Body of pancreas (tissue), 4 donors: ENCODE results near the gene RTL1. TPM values are rescaled to one million over a fixed set of nuclear protein-coding genes. Genes with fewer than 3 reads are reported as not detected.

Source experiments
- ATAC-seq: fragments of 150-250 bp; one replicate; pipeline ENCODE4 v1.9.1; 2016
- DNase-seq, 4 donors: peaks; one replicate each; pipeline ENCODE4 v3.0.0-alpha.2; 2019
- H3K27ac ChIP-seq, 4 donors: fragments of 200-600 bp; sonication (generic); 1 replicate in 3 of 4; 2 replicates in 1 of 4; pipeline versions ENCODE4 v1.5.1 to v1.6.1; 2016 to 2019; ENCODE audit warnings: mild to moderate bottlenecking in 1 of 4, mixed read lengths in 1 of 4, moderate library complexity in 1 of 4
- H3K27me3 ChIP-seq, 2 donors: fragments of 200-600 bp; sonication (generic); one replicate each; pipeline ENCODE4 v1.6.0; 2016; ENCODE audit warnings: mild to moderate bottlenecking in 1 of 2
- H3K36me3 ChIP-seq, 2 donors: fragments of 200-600 bp; sonication (generic); replicated peaks in 1 of 2; 2 replicates each; pipeline ENCODE4 v1.5.1; 2016; ENCODE audit warnings: low read depth in 2 of 2; ENCODE audit not compliant: insufficient read depth in 1 of 2
- H3K4me1 ChIP-seq: fragments of 200-600 bp; sonication (generic); one replicate; pipeline ENCODE4 v1.6.0; 2016
- H3K4me3 ChIP-seq, 2 donors: fragments of 200-600 bp; sonication (generic); 1 replicate in 1 of 2; 2 replicates in 1 of 2; pipeline ENCODE4 v1.5.1; 2016 to 2019
- H3K9me3 ChIP-seq, 3 donors: fragments of 200-600 bp; sonication (generic); 1 replicate in 2 of 3; 2 replicates in 1 of 3; pipeline ENCODE4 v1.5.1; 2016
- CTCF ChIP-seq, 7 experiments: fragments of 450-650 bp in 4 of 7; fragments of 200-600 bp in 3 of 7; sonication (generic) in 3 of 7; IDR thresholded peaks; one replicate each; pipeline ENCODE4 v1.5.1; 2016 to 2019; ENCODE audit warnings: antibody characterized with exemption in 7 of 7
- POLR2A ChIP-seq, 3 donors: fragments of 450-650 bp; IDR thresholded peaks; one replicate each; pipeline ENCODE4 v1.6.1; 2016; ENCODE audit warnings: antibody characterized with exemption in 3 of 3, mild to moderate bottlenecking in 2 of 3
- WGBS, 2 donors: methylation state at CpG; one replicate each; pipeline ENCODE4 v1.1.5; 2017; 5-methylcytosine and 5-hydroxymethylcytosine counted together
- intact Hi-C: fragments of 100-400 bp; cut with DNase I; formaldehyde crosslinking; loops from one replicate; pipeline ENCODE4 v1.15.1; 2023
- microRNA counts, 2 donors: library from miRNA; unstranded; fragments of <30 nt; microRNA quantifications; one replicate each; lab custom pipeline; 2017
- microRNA-seq, 2 donors: library from miRNA; unstranded; fragments of <30 nt; microRNA quantifications; one replicate each; pipeline ENCODE4, GENCODE V29; 2016; ENCODE audit warnings: borderline number of aligned reads in 2 of 2, borderline replicate concordance in 2 of 2
- small RNA-seq: library from RNA; depleted of rRNA; stranded (forward); fragments of <200 nt; gene quantifications from one replicate; pipeline ENCODE3, GENCODE V24; 2016
- total RNA-seq, 2 donors: library from RNA; depleted of rRNA; stranded (reverse); fragments of >200 nt; gene quantifications; one replicate each; pipeline ENCODE4 v1.1.0, GENCODE V29; 2016

Gene RTL1
- total RNA-seq, 2 donors from 2014 or later: 0.26 TPM; not detected in 1

- H3K27me3 ChIP-seq: no peaks in the 10 kb centered on the region
- no peak overlapping the region for H3K27ac ChIP-seq
- no peaks in the 10 kb centered on the region for H3K9me3 ChIP-seq
- 82 to 84% methylated on average over 21 of the region's 21 CpGs for WGBS, 2 donors
- intact Hi-C loops: no loop called here
- no peak for ATAC-seq
- no peaks in the 10 kb centered on the region for H3K4me1 ChIP-seq
- TF ChIP-seq POLR2A (IDR thresholded peaks at IDR 0.05): no peak
- TF ChIP-seq CTCF (IDR thresholded peaks at IDR 0.05): no peak
- no peak overlapping the region for H3K4me3 ChIP-seq
- DNase-seq: no peak
- no peaks in the 10 kb centered on the region for H3K36me3 ChIP-seq
Measured at GRCh38 chr14:100832311-100832960, 71.1 kb downstream of the RTL1 start.

GRCh38 chr14:100830681-100831080, 72.8 kb downstream of the RTL1 start:
- 78 to 84% methylated on average over 8 of the region's 8 CpGs for WGBS, 2 donors
- no peak for ATAC-seq

More at GRCh38 chr14:100830681-100831080, 72.8 kb downstream of the RTL1 start:
- Histone ChIP-seq H3K9me3 (no peaks in the 10 kb centered on the region), H3K4me3 (no peak overlapping the region), H3K36me3 (no peaks in the 10 kb centered on the region), H3K27me3 (no peaks in the 10 kb centered on the region), H3K27ac (no peak overlapping the region), H3K4me1 (no peaks in the 10 kb centered on the region)
- intact Hi-C loops: no loop called here
- no peak for TF ChIP-seq CTCF (IDR thresholded peaks at IDR 0.05)
- TF ChIP-seq POLR2A (IDR thresholded peaks at IDR 0.05): no peak
- no peak for DNase-seq

MicroRNAs encoded within 50 kb of the gene (microRNA counts, 767-probe panel; counts per million panel counts)
- microRNA hsa-miR-127-3p (lab: Ali Mortazavi, UCI) (0 to 736 counts per million in 2 donors), microRNA hsa-miR-127-5p (lab: Ali Mortazavi, UCI) (0 to 736 counts per million in 2 donors), microRNA hsa-miR-136-5p (lab: Ali Mortazavi, UCI) (0 to 736 counts per million in 2 donors), microRNA hsa-miR-337-3p (lab: Ali Mortazavi, UCI) (0 to 736 counts per million in 2 donors), microRNA hsa-miR-337-5p (lab: Ali Mortazavi, UCI) (0 to 736 counts per million in 2 donors), microRNA hsa-miR-370 (lab: Ali Mortazavi, UCI) (0 to 736 counts per million in 2 donors), microRNA hsa-miR-431-5p (lab: Ali Mortazavi, UCI) (0 to 736 counts per million in 2 donors), microRNA hsa-miR-432-5p (lab: Ali Mortazavi, UCI) (0 to 736 counts per million in 2 donors), microRNA hsa-miR-433 (lab: Ali Mortazavi, UCI) (0 to 736 counts per million in 2 donors), microRNA hsa-miR-493-3p (lab: Ali Mortazavi, UCI) (0 to 736 counts per million in 2 donors), microRNA hsa-miR-665 (lab: Ali Mortazavi, UCI) (0 to 736 counts per million in 2 donors), microRNA hsa-miR-770-5p (lab: Ali Mortazavi, UCI) (0 to 736 counts per million in 2 donors)

Small RNA genes lying within 50 kb of the gene (microRNA-seq; reads per million reads assigned to microRNA genes)
- gene MIR127: 763 to 918 reads per million in 2 donors
- 32.3 to 45.6 reads per million in 2 donors for gene MIR136
- gene MIR337: 130 to 138 reads per million in 2 donors
- gene MIR370: 21.9 to 33.2 reads per million in 2 donors
- gene MIR431: 27.5 to 51.6 reads per million in 2 donors
- 78.7 to 101 reads per million in 2 donors for gene MIR432
- gene MIR433: 49.8 to 61.0 reads per million in 2 donors
- 188 to 329 reads per million in 2 donors for gene MIR493
- gene MIR665: 0.93 to 2.2 reads per million in 2 donors

Small RNA genes lying within 50 kb of the gene (small RNA-seq; reads per million reads assigned to genes)
- gene MIR127: not detected
- not detected for gene MIR136
- gene MIR337: not detected
- gene MIR370: 0.99 reads per million, percentile 38 among the genes with 10 or more reads in this experiment
- not detected for gene MIR431
- gene MIR432: not detected
- gene MIR433: not detected
- gene MIR493: 12.3 reads per million, percentile 92 among the genes with 10 or more reads in this experiment
- gene RF02145: not detected
- 1.9 reads per million, percentile 68 among the genes with 10 or more reads in this experiment for gene SNORD112
- gene SNORD113-1: not detected
- gene SNORD113-2: not detected
- 136 reads per million, percentile 97 among the genes with 10 or more reads in this experiment for gene SNORD113-3
- 66.4 reads per million, percentile 96 among the genes with 10 or more reads in this experiment for gene SNORD113-4
- 249 reads per million, percentile 97 among the genes with 10 or more reads in this experiment for gene SNORD113-5
- 67.4 reads per million, percentile 96 among the genes with 10 or more reads in this experiment for gene SNORD113-6
- gene SNORD113-7: 509 reads per million, percentile 98 among the genes with 10 or more reads in this experiment
- gene SNORD113-8: 6,741 reads per million, percentile 100 among the genes with 10 or more reads in this experiment
- 92.5 reads per million, percentile 96 among the genes with 10 or more reads in this experiment for gene SNORD113-9
- 549 reads per million, percentile 98 among the genes with 10 or more reads in this experiment for gene SNORD114-1
- gene SNORD114-2: not detected
- 353 reads per million, percentile 98 among the genes with 10 or more reads in this experiment for gene SNORD114-3

Other genes starting within 250 kb of the RTL1 start
- gene DLK1, start 176.8 kb downstream of the RTL1 start, total RNA-seq: 10 to 100 TPM; 26.2 to 33.0 TPM
- gene MEG3, start 77.6 kb downstream of the RTL1 start, total RNA-seq: 100 to 1,000 TPM; 150 to 537 TPM